C4-2B (cell line): ENCODE results near the gene ADPRS.

Experiments
- CTCF ChIP-seq: fragments of 450-650 bp; conservative IDR thresholded peaks from 2 replicates; pipeline ENCODE4 v1.5.1; 2017; ENCODE audit warnings: mild to moderate bottlenecking
- ZFX ChIP-seq: fragments of 450-650 bp; IDR thresholded peaks from 2 replicates; pipeline ENCODE4 v1.6.1; 2017

GRCh38 chr1:36091141-36091540, 2.4 kb downstream of the ADPRS start:
- TF ChIP-seq CTCF (no peak), ZFX (no peak)
